Endodermal cell (in vitro differentiated cells): ENCODE results near the gene CD84. TPM values are rescaled to one million over a fixed set of nuclear protein-coding genes. Genes with fewer than 3 reads are reported as not detected.

Experiments used
- DNase-seq: peaks from one replicate; pipeline ENCODE4 v3.0.0-alpha.2; 2017
- H3K27ac ChIP-seq: 2 replicates; pipeline ENCODE4 v1.5.1; 2013; ENCODE audit warnings: mild to moderate bottlenecking, low read depth, low read length, moderate library complexity
- H3K27me3 ChIP-seq: 2 replicates; pipeline ENCODE4 v1.6.1; 2013; ENCODE audit warnings: mild to moderate bottlenecking, low read length, moderate library complexity; ENCODE audit not compliant: insufficient read depth, control insufficient read depth, poor library complexity, severe bottlenecking
- H3K36me3 ChIP-seq: 2 replicates; pipeline ENCODE4 v1.7.0; 2013; ENCODE audit warnings: mild to moderate bottlenecking, low read length, moderate library complexity; ENCODE audit not compliant: control insufficient read depth, insufficient read depth
- H3K4me1 ChIP-seq: one replicate; pipeline ENCODE4 v1.7.0; 2013; ENCODE audit warnings: low read length; ENCODE audit not compliant: control insufficient read depth, insufficient read depth
- H3K4me3 ChIP-seq: 2 replicates; pipeline ENCODE4 v1.5.1; 2013; ENCODE audit warnings: mild to moderate bottlenecking, low read length, moderate library complexity
- H3K9ac ChIP-seq: 2 replicates; pipeline ENCODE4 v1.6.1; 2013; ENCODE audit warnings: mild to moderate bottlenecking, low read length, moderate library complexity; ENCODE audit not compliant: poor library complexity, severe bottlenecking; ENCODE audit errors: extremely low read depth
- H3K9me3 ChIP-seq: 2 replicates; pipeline ENCODE4 v1.6.1; 2013; ENCODE audit warnings: mild to moderate bottlenecking, low read length, moderate library complexity; ENCODE audit not compliant: control insufficient read depth
- H3K27ac Mint-ChIP-seq: 2 replicates; pipeline ENCODE4 v1.8.0; 2020; ENCODE audit warnings: mixed read lengths
- H3K27me3 Mint-ChIP-seq: 2 replicates; pipeline ENCODE4 v1.8.0; 2021; ENCODE audit warnings: mild to moderate bottlenecking, mixed read lengths; ENCODE audit not compliant: insufficient read depth
- H3K36me3 Mint-ChIP-seq: 2 replicates; pipeline ENCODE4 v1.8.0; 2020; ENCODE audit warnings: low read depth, mixed read lengths
- H3K4me1 Mint-ChIP-seq: 2 replicates; pipeline ENCODE4 v1.8.0; 2020; ENCODE audit warnings: mixed read lengths
- H3K4me3 Mint-ChIP-seq: 2 replicates; pipeline ENCODE4 v1.8.0; 2020; ENCODE audit warnings: mild to moderate bottlenecking, moderate library complexity, mixed read lengths
- H3K9me3 Mint-ChIP-seq: 2 replicates; pipeline ENCODE4 v1.8.0; 2020; ENCODE audit warnings: mild to moderate bottlenecking, mixed read lengths
- CTCF ChIP-seq: fragments of 200-600 bp; sonication (generic); conservative IDR thresholded peaks from 2 replicates; pipeline ENCODE4 v1.5.0; 2021; ENCODE audit warnings: antibody characterized with exemption, mild to moderate bottlenecking
- WGBS, 2 experiments: methylation state at CpG; one replicate each; pipeline versions ENCODE4 v1.1.5 to v1.1.7; 2013; ENCODE audit warnings: missing lambda C conversion rate in 2 of 2, mixed read lengths in 1 of 2; ENCODE audit not compliant: insufficient coverage in 1 of 2, insufficient read length in 1 of 2; 5-methylcytosine and 5-hydroxymethylcytosine counted together
- total RNA-seq, 2 donors: library from RNA; stranded (reverse); fragmentation: NEBNext Ultra II Directional in 1 of 2; extraction: Animal tissue kit (Norgen Biotek cat#: 25700) in 1 of 2; gene quantifications; 2 replicates in 1 of 2; 3 replicates in 1 of 2; pipeline ENCODE4 v1.2.1, GENCODE V29; 2021

Gene CD84
- total RNA-seq, 2 donors from 2014 or later = not detected

- Histone ChIP-seq H3K9me3 (no peaks in the 10 kb centered on the region), H3K27ac (no peak overlapping the region), H3K27me3 (no peaks in the 10 kb centered on the region), H3K4me3 (no peak overlapping the region), H3K36me3 (no peaks in the 10 kb centered on the region), H3K9ac (no peak overlapping the region), H3K4me1 (no peaks in the 10 kb centered on the region)
- no peak for DNase-seq
- Mint-ChIP-seq H3K9me3 (no peaks in the 10 kb centered on the region), H3K27ac (no peak overlapping the region), H3K27me3 (no peaks in the 10 kb centered on the region), H3K4me3 (no peak overlapping the region), H3K36me3 (no peaks in the 10 kb centered on the region), H3K4me1 (no peaks in the 10 kb centered on the region)
- 80% methylated on average over 1 to 2 of the region's 2 CpGs for WGBS, 2 experiments
- no peak for TF ChIP-seq CTCF
Measured at GRCh38 chr1:160577671-160578070, 1.6 kb downstream of the CD84 start.

- no peak for TF ChIP-seq CTCF
- Mint-ChIP-seq H3K27ac (no peak overlapping the region), H3K4me1 (no peaks in the 10 kb centered on the region), H3K9me3 (no peaks in the 10 kb centered on the region), H3K27me3 (peaks cover 2% of the 10 kb centered on the region), H3K36me3 (no peaks in the 10 kb centered on the region), H3K4me3 (no peak overlapping the region)
- DNase-seq = no peak
- Histone ChIP-seq H3K9me3 (no peaks in the 10 kb centered on the region), H3K27ac (no peak overlapping the region), H3K4me1 (no peaks in the 10 kb centered on the region), H3K4me3 (no peak overlapping the region), H3K27me3 (no peaks in the 10 kb centered on the region), H3K36me3 (no peaks in the 10 kb centered on the region), H3K9ac (no peak overlapping the region)
- WGBS, 2 experiments = 90 to 100% methylated on average over 1 of the region's 2 CpGs
Measured at GRCh38 chr1:160576884-160577283, 2.4 kb downstream of the CD84 start.

- Mint-ChIP-seq H3K9me3 (no peaks in the 10 kb centered on the region), H3K36me3 (no peaks in the 10 kb centered on the region), H3K27ac (no peak overlapping the region), H3K4me3 (no peak overlapping the region), H3K27me3 (peaks cover 2% of the 10 kb centered on the region), H3K4me1 (no peaks in the 10 kb centered on the region)
- H3K9ac ChIP-seq = no peak overlapping the region
- 86 to 88% methylated on average over 1 to 2 of the region's 3 CpGs for WGBS, 2 experiments
- no peak for TF ChIP-seq CTCF
- H3K4me3 ChIP-seq = no peak overlapping the region
- no peaks in the 10 kb centered on the region for H3K36me3 ChIP-seq
- no peaks in the 10 kb centered on the region for H3K4me1 ChIP-seq
- no peaks in the 10 kb centered on the region for H3K9me3 ChIP-seq
- H3K27me3 ChIP-seq = no peaks in the 10 kb centered on the region
- no peak for DNase-seq
- no peak overlapping the region for H3K27ac ChIP-seq
Measured at GRCh38 chr1:160576390-160576789, 2.9 kb downstream of the CD84 start.
